HG02973 (cell line): ENCODE measurements around the gene DOCK3.
"Not testable (repeated sequence)": the region's sequence is repeated elsewhere in the genome, so short reads cannot be mapped to it uniquely, and the experiment has no call there.

Source experiments
- ATAC-seq: cut with Tn5 transposase; IDR thresholded peaks from one replicate; pipeline ENCODE4 v1.9.1; 2021; ENCODE audit warnings: moderate library complexity; ENCODE audit not compliant: unreplicated experiment

DOCK3 gene

DNA sequence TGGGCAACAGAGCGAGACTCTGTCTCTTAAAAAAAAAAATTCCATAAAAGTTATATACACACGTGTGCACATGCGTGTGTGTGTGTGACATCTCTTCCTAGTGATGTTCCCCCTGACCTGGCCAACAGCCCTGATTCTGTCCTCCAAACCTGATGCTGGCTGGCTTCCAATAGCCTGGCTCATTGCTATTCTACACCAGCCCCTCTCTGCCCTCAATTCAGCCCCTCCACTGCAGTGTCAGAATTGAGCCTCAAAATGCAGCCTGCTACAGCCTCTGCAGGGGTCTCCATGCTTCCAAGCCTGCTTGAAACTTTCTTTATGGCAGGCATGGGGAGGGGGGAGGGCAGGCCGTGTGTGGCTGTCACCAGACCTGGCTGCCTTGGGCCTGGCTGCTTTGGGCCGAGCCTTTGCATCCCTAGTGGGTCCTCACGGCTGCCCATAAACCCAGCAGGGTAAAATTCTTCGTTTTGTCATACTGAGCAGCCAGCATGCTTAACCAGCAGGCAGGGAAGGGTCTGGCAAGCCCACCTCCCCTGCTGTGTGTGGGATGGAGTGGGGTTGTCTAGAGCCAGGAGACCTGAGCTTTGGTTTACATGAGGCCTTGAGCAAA lies 22.7 kb upstream of the DOCK3 start:
- no peak for ATAC-seq

DNA sequence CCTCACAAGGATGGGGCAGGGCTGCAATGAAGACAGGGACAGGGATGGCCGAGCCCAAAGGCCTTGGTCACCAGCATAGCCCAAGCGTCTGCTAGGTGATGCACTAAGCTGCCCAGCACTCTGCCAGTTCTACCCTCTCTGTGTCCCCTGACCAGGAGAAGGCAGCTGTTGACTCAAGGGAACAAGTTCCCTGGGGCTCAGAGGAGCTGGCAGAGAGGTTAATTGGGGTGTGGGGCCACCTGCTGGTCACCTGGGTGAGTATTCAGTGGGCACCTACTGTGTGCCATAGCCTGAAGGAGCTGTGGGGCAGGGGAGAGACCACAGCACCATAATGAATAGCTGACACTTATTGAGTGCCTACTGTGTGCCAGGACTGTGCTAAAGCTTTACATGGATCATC lies 22.0 kb upstream of the DOCK3 start:
- no peak for ATAC-seq

- ATAC-seq: no peak
Measured at GRCh38 chr3:50653937-50654595, 20.7 kb upstream of the DOCK3 start.

DNA sequence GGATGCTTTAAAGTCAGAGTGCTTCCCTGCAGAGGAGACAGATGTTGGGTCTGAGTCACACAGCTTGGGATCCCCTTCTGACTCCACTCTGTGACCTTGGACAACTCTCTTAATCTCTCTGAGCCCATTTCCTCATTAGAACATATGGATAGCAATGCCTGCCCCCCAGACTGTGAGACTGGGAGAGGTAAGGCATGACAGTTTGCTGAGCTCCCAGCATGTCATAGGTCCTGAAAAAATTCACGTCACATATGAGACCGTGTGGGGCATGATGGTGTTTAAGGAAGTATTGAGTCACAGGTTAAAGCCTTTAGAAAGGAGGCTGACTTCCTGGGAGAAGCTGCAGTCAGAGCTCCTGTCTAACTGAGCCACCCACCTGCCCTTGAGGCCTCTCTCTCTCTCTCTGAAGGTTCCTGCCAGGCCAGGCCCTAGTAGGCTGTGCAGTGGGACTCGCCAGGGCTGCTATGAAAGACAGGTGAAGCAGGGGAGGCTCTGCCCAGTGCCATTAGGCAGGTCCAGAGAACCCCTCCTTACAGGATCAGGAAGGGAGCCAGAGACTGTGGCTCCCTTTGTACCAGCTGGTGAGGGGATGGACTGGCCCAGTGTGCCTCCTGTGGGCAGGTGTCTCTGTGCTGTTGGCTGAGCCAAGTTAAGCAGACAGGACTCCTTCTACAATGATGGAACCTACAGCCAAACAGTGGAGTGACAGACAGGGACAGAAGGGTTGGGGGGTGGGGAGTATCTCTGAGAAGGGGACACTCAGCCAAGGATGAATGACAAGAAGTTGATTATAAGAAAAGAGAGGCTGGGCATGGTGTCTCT lies 19.5 kb upstream of the DOCK3 start:
- ATAC-seq: no peak

DNA sequence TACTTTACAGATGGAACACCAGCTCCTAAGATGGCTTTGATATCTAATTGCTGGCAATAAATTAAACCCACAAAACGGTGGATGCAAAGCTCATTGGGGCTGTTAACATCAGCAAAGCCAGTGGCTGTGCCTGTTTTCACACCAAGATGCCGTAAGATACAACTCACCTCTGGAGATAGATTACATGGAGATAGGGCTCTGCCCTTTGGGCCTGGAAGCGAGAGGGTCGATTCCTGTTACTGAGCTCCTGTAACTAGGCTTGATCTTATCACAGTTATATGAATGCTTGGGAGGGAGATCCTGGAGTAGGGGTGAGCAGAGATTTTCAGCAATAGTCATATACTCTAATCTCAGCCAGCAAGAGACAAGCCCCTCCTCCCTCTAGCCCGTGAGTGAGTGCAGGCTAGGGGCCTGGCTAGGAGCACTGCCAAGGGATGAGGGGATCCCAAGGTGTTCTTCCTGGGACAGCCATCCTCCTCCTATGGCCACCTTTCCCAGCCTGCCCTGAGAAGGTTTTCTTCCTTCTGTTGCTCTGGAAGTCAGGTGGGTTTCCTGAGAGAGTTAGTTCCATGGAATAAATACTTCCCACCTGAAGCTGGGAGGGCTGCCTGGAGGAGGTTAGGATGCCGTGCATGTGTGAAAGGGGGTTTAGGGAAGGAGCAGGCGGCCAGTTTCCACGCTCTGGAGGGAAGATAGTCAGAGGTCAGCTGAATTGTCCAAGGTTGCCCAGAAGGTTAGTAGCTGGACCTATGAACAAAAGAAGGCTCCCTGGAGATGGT lies 18.1 kb upstream of the DOCK3 start:
- no peak for ATAC-seq

DNA sequence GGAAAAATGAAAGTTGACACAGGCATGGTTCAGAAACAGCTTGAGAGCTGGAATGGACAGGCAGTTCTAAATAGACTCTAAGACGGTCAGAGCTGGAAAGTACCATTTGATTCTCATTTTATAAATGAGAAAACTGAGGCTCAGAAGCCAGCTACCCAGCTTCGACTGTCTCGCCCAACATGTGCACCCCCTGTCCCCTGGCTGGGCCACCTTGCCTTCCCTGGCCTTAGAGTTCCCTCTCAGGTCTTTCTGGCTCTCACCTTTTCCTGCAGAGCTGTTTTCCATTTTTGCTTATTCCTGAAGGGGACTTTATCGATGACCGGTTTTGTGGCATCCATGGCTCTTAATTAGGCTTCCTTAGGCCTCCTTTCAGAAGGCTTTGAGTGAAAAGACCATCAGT lies 17.3 kb upstream of the DOCK3 start:
- ATAC-seq: no peak

GRCh38 chr3:50657816-50658215 lies 16.9 kb upstream of the DOCK3 start:
- ATAC-seq: no peak

DNA sequence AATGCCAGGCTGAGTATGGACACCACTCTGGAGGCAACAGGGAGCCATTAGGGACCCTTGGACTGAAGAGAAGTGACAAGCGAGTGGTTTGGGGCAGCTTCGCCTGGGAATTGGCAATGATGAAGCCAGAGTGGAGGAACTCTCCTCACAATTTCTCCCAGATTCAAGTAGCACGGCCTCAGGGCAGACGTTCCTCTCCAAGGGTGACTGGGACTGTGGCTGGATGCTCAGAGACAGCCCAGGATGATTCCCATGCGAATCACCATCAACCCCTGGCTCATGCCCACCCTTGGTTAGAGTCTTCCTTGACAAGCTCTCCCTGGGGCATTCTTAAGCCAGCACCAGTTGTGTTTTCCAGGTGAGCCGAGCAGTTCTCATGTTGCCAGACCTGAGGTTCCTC lies 16.3 kb upstream of the DOCK3 start:
- no peak for ATAC-seq

GRCh38 chr3:50658831-50659230 lies 15.9 kb upstream of the DOCK3 start:
- no peak for ATAC-seq

GRCh38 chr3:50660386-50660785 lies 14.3 kb upstream of the DOCK3 start:
- no peak for ATAC-seq

- no peak for ATAC-seq
Measured at GRCh38 chr3:50661321-50661837, 13.3 kb upstream of the DOCK3 start.

GRCh38 chr3:50662408-50662807 lies 12.3 kb upstream of the DOCK3 start:
- no peak for ATAC-seq

DNA sequence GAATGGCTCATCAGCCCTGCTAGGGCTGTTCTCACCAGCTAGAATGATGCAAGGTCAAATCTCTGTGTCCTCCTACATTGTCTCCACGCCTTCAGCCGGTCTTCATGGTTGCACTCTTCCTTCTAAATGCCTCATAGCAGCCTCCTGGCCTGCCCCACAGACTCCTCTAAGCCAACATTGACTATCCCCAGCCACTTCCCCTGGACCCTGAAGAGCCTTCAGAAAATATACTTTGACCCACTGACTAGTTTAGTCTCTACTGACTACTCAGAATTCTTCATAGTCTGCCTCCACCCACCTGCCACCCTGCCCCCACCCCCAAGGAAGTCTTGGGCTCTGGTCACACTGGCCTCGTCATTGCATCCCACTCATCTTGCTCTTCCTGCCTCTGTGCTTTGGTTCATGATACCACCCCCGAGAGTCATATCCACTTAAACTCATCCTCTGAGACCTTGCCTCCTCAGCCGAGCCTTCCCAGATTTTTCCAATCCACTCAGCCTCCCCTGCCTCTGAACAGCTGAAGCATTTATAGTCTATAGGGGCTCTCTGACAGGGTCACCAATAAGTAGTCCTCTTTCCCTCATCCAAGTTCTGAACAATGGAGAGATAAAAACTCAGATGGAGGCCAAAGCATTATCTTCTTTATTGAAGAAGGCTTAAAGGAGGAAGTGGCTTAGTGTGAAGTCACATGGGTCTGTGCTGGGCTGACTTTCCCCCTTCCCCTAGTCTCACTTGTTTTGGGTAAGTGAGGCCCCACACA lies 9.5 kb upstream of the DOCK3 start:
- no peak for ATAC-seq

- not testable (repeated sequence) for ATAC-seq
Measured at GRCh38 chr3:50665841-50666115, 8.9 kb upstream of the DOCK3 start.

- ATAC-seq: no peak
Measured at GRCh38 chr3:50666837-50667236, 7.9 kb upstream of the DOCK3 start.

DNA sequence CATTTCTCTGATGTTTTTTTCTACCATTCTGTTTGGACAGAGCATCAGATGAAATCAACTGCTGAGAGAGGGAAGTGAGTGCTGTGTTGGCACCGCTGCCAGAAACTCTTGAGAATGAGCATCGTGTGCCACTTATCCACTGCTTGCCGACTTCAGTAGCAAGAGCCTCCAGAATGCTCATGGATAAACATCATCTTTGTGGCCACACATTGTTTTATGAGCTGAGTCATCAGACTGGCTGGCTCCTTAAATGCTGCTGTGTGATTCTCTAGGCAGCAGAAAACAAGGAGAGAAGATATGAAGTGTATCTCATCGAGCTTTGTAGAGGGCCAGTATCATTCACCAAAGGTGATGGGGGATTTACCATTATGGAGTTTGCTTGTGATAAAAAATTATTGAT lies 3.4 kb upstream of the DOCK3 start:
- ATAC-seq: no peak

- no peak for ATAC-seq
Measured at GRCh38 chr3:50672656-50673055, 2.1 kb upstream of the DOCK3 start.

DNA sequence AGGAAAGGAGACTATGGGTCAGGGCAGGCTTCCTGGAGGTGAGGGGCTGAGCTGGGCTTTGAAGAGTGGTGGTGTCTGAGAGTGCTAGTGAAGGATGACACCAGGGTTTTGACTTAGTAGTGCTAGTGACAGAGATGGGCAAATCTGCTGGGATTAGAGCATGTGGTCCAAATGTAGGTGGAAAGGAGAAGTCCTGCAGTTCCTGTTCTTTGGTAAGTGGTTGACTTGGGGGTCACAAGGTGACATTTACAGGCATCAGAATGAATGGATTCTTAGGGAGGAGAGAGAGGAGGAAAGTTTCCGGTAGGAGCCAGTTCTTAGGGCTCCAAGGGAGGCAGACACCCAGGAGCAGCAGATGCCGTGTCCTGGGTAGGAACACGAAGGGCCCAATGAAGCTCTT lies 796 bp upstream of the DOCK3 start:
- no peak for ATAC-seq

DNA sequence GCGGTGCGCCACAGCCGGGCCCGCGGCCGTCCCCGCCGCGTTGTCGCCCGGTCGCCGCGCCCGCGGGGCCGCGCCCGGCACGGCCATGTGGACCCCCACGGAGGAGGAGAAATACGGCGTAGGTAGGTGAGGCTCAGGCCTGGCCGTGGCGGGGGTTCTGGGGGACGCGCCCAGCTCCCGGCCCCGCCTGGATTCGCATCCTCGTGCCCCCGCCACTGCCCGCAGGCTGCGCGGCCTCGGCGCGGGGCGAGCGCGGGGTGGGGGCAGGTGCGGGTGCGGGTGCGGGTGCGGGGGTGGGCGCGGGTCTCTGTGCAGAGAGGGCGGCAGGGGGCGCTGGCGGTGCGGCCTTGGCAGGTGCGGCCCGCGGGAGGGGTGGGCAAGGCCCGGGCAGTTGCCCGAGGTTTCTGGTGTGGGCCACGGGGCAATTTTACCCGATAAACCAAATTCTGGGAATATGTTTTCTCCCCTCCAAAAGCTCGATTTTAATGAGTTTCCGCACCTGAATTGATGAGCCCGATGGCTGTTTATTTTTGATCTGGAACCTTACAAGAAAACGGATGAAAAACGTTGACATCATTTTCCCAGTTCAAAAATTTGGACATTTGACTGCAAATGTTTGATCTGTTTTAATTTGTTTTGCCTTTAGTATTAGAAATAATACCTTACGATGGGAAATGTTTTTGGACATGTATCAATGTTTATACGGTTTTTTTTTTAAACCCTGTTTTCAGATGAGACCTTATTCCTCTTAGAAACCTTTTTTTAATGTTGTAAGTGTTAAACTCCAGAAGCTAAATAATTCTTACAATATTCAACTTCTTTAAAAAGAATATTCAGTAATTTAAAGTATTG lies 678 bp downstream of the DOCK3 start:
- ATAC-seq: no peak
